Upper lobe of right lung (tissue), 1 donor: ENCODE results near the gene RELT. TPM values are rescaled to one million over a fixed set of nuclear protein-coding genes. Genes with fewer than 3 reads are reported as not detected.

Experiments
- ATAC-seq: fragments of 200-7000 bp; cut with Tn5 transposase; one replicate; pipeline ENCODE4 v1.9.1; 2020; ENCODE audit warnings: mild to moderate bottlenecking, moderate library complexity
- DNase-seq: peaks from one replicate; pipeline ENCODE4 v3.0.0-alpha.2; 2020
- H3K27ac ChIP-seq: fragments of 200-600 bp; one replicate; pipeline ENCODE4 v1.8.0; 2022
- H3K27me3 ChIP-seq: fragments of 200-600 bp; one replicate; pipeline ENCODE4 v1.8.0; 2022; ENCODE audit warnings: mild to moderate bottlenecking
- H3K36me3 ChIP-seq: fragments of 200-600 bp; one replicate; pipeline ENCODE4 v1.8.0; 2022
- H3K4me1 ChIP-seq: fragments of 200-600 bp; one replicate; pipeline ENCODE4 v1.8.0; 2022
- H3K4me3 ChIP-seq: fragments of 200-600 bp; one replicate; pipeline ENCODE4 v1.8.0; 2022; ENCODE audit warnings: mild to moderate bottlenecking
- H3K9me3 ChIP-seq: fragments of 200-600 bp; one replicate; pipeline ENCODE4 v1.8.0; 2022
- CTCF ChIP-seq: fragments of 200-600 bp; IDR thresholded peaks from one replicate; pipeline ENCODE4 v1.8.0; 2022; ENCODE audit warnings: antibody characterized with exemption
- intact Hi-C: fragments of 100-400 bp; cut with DNase I; formaldehyde crosslinking; loops from one replicate; pipeline ENCODE4 v1.11.0; 2022
- long read RNA-seq: library from polyadenylated mRNA; unstranded; transcript quantifications from one replicate; pipeline ENCODE4 v2.0.0, GENCODE V29; 2021
- total RNA-seq: library from RNA; stranded (reverse); fragmentation: NEBNext Ultra II Directional; extraction: Animal tissue kit (Norgen Biotek cat#: 25700); gene quantifications from one replicate; pipeline ENCODE4 v1.2.1, GENCODE V29; 2021
- donor health status: DM: no; HTN: yes; CAD: no; lungs with severe emphysema.

RELT gene
- 11.7 TPM for total RNA-seq
- long read RNA-seq, transcript RELT-201 (11 exons, 3,535 nt): major isoform, 14 of 30 reads
- long read RNA-seq, transcript RELT-204 (5 exons, 3,244 nt): minor isoform, 6 of 30 reads
- long read RNA-seq, partial matches to known transcripts: 4 of 30 reads
- long read RNA-seq, other reads (novel, unspliced or antisense): 6 of 30 reads

GRCh38 chr11:73376160-73376802, at the start of gene RELT:
RELT (plus strand) TSS chr11:73376399; CDS start chr11:73389137, 12,738 bp downstream.
- ATAC-seq: peak; percentile 95
- no peaks in the 10 kb centered on the region for H3K27me3 ChIP-seq
- intact Hi-C loops: no loop called here
- peak; percentile 95 for DNase-seq
- no peaks in the 10 kb centered on the region for H3K9me3 ChIP-seq
- H3K36me3 ChIP-seq: no peaks in the 10 kb centered on the region
- H3K27ac ChIP-seq: peak within 1 kb of the TSS; percentile 80
- H3K4me1 ChIP-seq: peaks cover 14% of the 10 kb centered on the region
- peak; percentile 93 for TF ChIP-seq CTCF
- peak within 1 kb of the TSS; percentile 71 for H3K4me3 ChIP-seq

GRCh38 chr11:73326929-73327811, 49.0 kb upstream of the RELT start:
- intact Hi-C loops: no loop called here
- Histone ChIP-seq H3K36me3 (no peaks in the 10 kb centered on the region), H3K4me1 (peaks cover 78% of the 10 kb centered on the region), H3K27ac (peak overlapping the region; percentile 25), H3K27me3 (no peaks in the 10 kb centered on the region), H3K4me3 (no peak overlapping the region), H3K9me3 (no peaks in the 10 kb centered on the region)
- peak; percentile 4 for ATAC-seq
- no peak for TF ChIP-seq CTCF
- DNase-seq: no peak

GRCh38 chr11:73327812-73328364, 48.3 kb upstream of the RELT start:
- no peak for DNase-seq
- TF ChIP-seq CTCF: no peak
- H3K9me3 ChIP-seq: no peaks in the 10 kb centered on the region
- no peaks in the 10 kb centered on the region for H3K27me3 ChIP-seq
- intact Hi-C loops: no loop called here
- no peak overlapping the region for H3K27ac ChIP-seq
- no peak for ATAC-seq
- H3K36me3 ChIP-seq: no peaks in the 10 kb centered on the region
- no peak overlapping the region for H3K4me3 ChIP-seq
- peaks cover 76% of the 10 kb centered on the region for H3K4me1 ChIP-seq

GRCh38 chr11:73330569-73331093, 45.6 kb upstream of the RELT start:
- Histone ChIP-seq H3K9me3 (no peaks in the 10 kb centered on the region), H3K36me3 (no peaks in the 10 kb centered on the region), H3K27ac (peak overlapping the region; percentile 27), H3K4me3 (no peak overlapping the region), H3K27me3 (no peaks in the 10 kb centered on the region), H3K4me1 (peaks cover 78% of the 10 kb centered on the region)
- no peak for DNase-seq
- peak; percentile 36 for ATAC-seq
- peak; percentile 29 for TF ChIP-seq CTCF
- intact Hi-C loops: no loop called here

GRCh38 chr11:73331138-73331916, 44.9 kb upstream of the RELT start:
- no peaks in the 10 kb centered on the region for H3K36me3 ChIP-seq
- no peak for DNase-seq
- no peaks in the 10 kb centered on the region for H3K27me3 ChIP-seq
- no peak for ATAC-seq
- intact Hi-C loops: no loop called here
- H3K4me1 ChIP-seq: peaks cover 77% of the 10 kb centered on the region
- H3K4me3 ChIP-seq: no peak overlapping the region
- H3K9me3 ChIP-seq: no peaks in the 10 kb centered on the region
- TF ChIP-seq CTCF: no peak
- H3K27ac ChIP-seq: peak overlapping the region; percentile 26
